ENCODE measurements around the gene PTPN2.

GRCh38 chr18:12895626-12896025, 11.6 kb upstream of the PTPN2 start:
- TF ChIP-seq OSR1 (CRISPR knock-in tag; IDR thresholded peaks at IDR 0.05) (no peak), PATZ1 (CRISPR knock-in tag; IDR thresholded peaks at IDR 0.05; ENCODE audit: borderline replicate concordance) (no peak), ARNTL (CRISPR knock-in tag; IDR thresholded peaks at IDR 0.05; ENCODE audit: borderline replicate concordance, low read depth) (no peak), RARB (CRISPR knock-in tag; IDR thresholded peaks at IDR 0.05) (no peak), TCF4 (CRISPR knock-in tag; IDR thresholded peaks at IDR 0.05; ENCODE audit: borderline replicate concordance) (no peak), BACH2 (CRISPR knock-in tag; IDR thresholded peaks at IDR 0.05; ENCODE audit: borderline replicate concordance) (no peak)
